Measurements from ENCODE around the gene UBASH3A. TPM values are rescaled to one million over a fixed set of nuclear protein-coding genes. Genes with fewer than 3 reads are reported as not detected.

UBASH3A gene
- total and polyA plus RNA-seq, 2 donors (not counting 1 experiment from before 2014, with no cell fraction given) = 0.12 to 0.33 TPM

GRCh38 chr21:42358937-42359336 is 44.8 kb upstream of the UBASH3A start:
- Histone ChIP-seq H3K79me2 (ENCODE audit: control insufficient read depth, insufficient read depth, low read length) (no peaks in the 10 kb centered on the region), H4K20me1 (ENCODE audit: control insufficient read depth, insufficient read depth, low read length, poor library complexity, severe bottlenecking) (no peaks in the 10 kb centered on the region), H3K27ac (ENCODE audit: low read length in 2 of 2) (no peak overlapping the region), H3K36me3 (replicated peaks in 1 of 2; ENCODE audit: control extremely low read depth in 1 of 2, control insufficient read depth in 1 of 2, extremely low read depth in 1 of 2, insufficient read depth in 2 of 2, low read length in 1 of 2) (no peaks in the 10 kb centered on the region), H3K9ac (ENCODE audit: low read length) (no peak overlapping the region), H3K4me2 (replicated peaks; ENCODE audit: low read depth, low read length, poor library complexity, severe bottlenecking) (no peak overlapping the region), H3K27me3 (replicated peaks in 1 of 4; ENCODE audit: control extremely low read depth in 1 of 4, control insufficient read depth in 3 of 4, insufficient read depth in 4 of 4, low read length in 3 of 4) (peaks cover 0 to 17% (median 4%) of the 10 kb centered on the region in 4 experiments), H3K9me3 (ENCODE audit: control extremely low read depth in 1 of 3, control insufficient read depth in 2 of 3, insufficient read depth in 1 of 3, low read length in 2 of 3) (peaks cover 10 to 26% (median 16%) of the 10 kb centered on the region in 3 donors), H3K4me3 (ENCODE audit: control extremely low read depth in 1 of 5, extremely low read depth in 1 of 5, insufficient read depth in 1 of 5, low read depth in 2 of 5, low read length in 4 of 5) (no peak overlapping the region), H3K4me1 (ENCODE audit: control insufficient read depth in 2 of 2, insufficient read depth in 2 of 2, low read length in 2 of 2) (no peaks in the 10 kb centered on the region), H2AFZ (ENCODE audit: insufficient read depth, low read depth, low read length, poor library complexity, severe bottlenecking) (no peak overlapping the region)
- Mint-ChIP-seq H3K27me3 (peaks cover 37% of the 10 kb centered on the region), H3K4me1 (no peaks in the 10 kb centered on the region), H3K27ac (no peak overlapping the region), H3K4me3 (no peak overlapping the region), H3K9me3 (ENCODE audit: insufficient read depth) (peaks cover 10% of the 10 kb centered on the region)
- intact Hi-C loops (cut with micrococcal nuclease) = no loop called here
- ChIA-PET POLR2A (no interaction called here), CTCF (no interaction called here)
- DNase-seq = no peak
- no peak for ATAC-seq (ENCODE audit: low read depth)
- TF ChIP-seq, protein P1, sequence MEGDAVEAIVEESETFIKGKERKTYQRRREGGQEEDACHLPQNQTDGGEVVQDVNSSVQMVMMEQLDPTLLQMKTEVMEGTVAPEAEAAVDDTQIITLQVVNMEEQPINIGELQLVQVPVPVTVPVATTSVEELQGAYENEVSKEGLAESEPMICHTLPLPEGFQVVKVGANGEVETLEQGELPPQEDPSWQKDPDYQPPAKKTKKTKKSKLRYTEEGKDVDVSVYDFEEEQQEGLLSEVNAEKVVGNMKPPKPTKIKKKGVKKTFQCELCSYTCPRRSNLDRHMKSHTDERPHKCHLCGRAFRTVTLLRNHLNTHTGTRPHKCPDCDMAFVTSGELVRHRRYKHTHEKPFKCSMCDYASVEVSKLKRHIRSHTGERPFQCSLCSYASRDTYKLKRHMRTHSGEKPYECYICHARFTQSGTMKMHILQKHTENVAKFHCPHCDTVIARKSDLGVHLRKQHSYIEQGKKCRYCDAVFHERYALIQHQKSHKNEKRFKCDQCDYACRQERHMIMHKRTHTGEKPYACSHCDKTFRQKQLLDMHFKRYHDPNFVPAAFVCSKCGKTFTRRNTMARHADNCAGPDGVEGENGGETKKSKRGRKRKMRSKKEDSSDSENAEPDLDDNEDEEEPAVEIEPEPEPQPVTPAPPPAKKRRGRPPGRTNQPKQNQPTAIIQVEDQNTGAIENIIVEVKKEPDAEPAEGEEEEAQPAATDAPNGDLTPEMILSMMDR (IDR thresholded peaks at IDR 0.05) = no peak
- TF ChIP-seq EZH2 (IDR thresholded peaks at IDR 0.05; ENCODE audit: borderline replicate concordance, insufficient read depth, low read depth, low read length, poor library complexity, severe bottlenecking) = no peak
- 93% methylated on average over 11 of the region's 13 CpGs for WGBS (ENCODE audit: insufficient coverage)

DNA sequence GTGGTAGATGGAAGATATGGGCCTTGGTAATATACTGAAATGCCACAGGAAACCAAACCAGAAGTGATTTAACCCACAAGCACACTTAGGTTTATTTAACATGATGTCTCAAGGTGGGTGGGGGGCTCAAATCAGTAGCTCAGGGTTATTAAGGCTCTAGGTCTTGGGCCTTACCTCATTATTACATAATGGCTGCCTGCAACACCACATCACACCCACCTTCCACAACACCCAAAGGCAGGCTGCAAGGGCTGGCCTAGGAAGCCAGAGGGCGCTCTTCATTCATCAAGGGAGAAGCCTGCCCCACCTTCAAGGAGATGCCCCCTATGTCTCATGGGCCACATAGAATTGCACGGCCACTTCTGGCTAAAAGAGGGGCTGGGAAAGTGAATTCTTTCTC is 43.4 kb upstream of the UBASH3A start:
- WGBS (ENCODE audit: insufficient coverage) = 100% methylated on average over 1 of the region's 2 CpGs
- Histone ChIP-seq H3K4me3 (ENCODE audit: control extremely low read depth in 1 of 5, extremely low read depth in 1 of 5, insufficient read depth in 1 of 5, low read depth in 2 of 5, low read length in 4 of 5) (no peak overlapping the region), H3K9me3 (ENCODE audit: control extremely low read depth in 1 of 3, control insufficient read depth in 2 of 3, insufficient read depth in 1 of 3, low read length in 2 of 3) (peaks cover 2 to 26% (median 9%) of the 10 kb centered on the region in 3 donors), H3K27ac (ENCODE audit: low read length in 2 of 2) (no peak overlapping the region), H3K36me3 (replicated peaks in 1 of 2; ENCODE audit: control extremely low read depth in 1 of 2, control insufficient read depth in 1 of 2, extremely low read depth in 1 of 2, insufficient read depth in 2 of 2, low read length in 1 of 2) (no peaks in the 10 kb centered on the region), H2AFZ (ENCODE audit: insufficient read depth, low read depth, low read length, poor library complexity, severe bottlenecking) (no peak overlapping the region), H3K4me1 (ENCODE audit: control insufficient read depth in 2 of 2, insufficient read depth in 2 of 2, low read length in 2 of 2) (no peaks in the 10 kb centered on the region), H3K27me3 (replicated peaks in 1 of 4; ENCODE audit: control extremely low read depth in 1 of 4, control insufficient read depth in 3 of 4, insufficient read depth in 4 of 4, low read length in 3 of 4) (peaks cover 0 to 17% (median 4%) of the 10 kb centered on the region in 4 experiments), H3K4me2 (replicated peaks; ENCODE audit: low read depth, low read length, poor library complexity, severe bottlenecking) (no peak overlapping the region), H4K20me1 (ENCODE audit: control insufficient read depth, insufficient read depth, low read length, poor library complexity, severe bottlenecking) (no peaks in the 10 kb centered on the region), H3K9ac (ENCODE audit: low read length) (no peak overlapping the region), H3K79me2 (ENCODE audit: control insufficient read depth, insufficient read depth, low read length) (no peaks in the 10 kb centered on the region)
- intact Hi-C loops (cut with micrococcal nuclease) = no loop called here
- DNase-seq (no peak), ATAC-seq (ENCODE audit: low read depth) (no peak)
- H3K4me3 Mint-ChIP-seq = no peak overlapping the region
- H3K9me3 Mint-ChIP-seq (ENCODE audit: insufficient read depth) = peaks cover 4% of the 10 kb centered on the region
- no peaks in the 10 kb centered on the region for H3K4me1 Mint-ChIP-seq
- CTCF ChIA-PET = interaction anchor here (1.8 kb wide), 1 partner anchor 176 kb away, joined by 11 read pairs; no protein-coding TSS in a partner anchor
- no peak for TF ChIP-seq EZH2 (IDR thresholded peaks at IDR 0.05; ENCODE audit: borderline replicate concordance, insufficient read depth, low read depth, low read length, poor library complexity, severe bottlenecking)
- TF ChIP-seq, protein P1 (IDR thresholded peaks at IDR 0.05) = no peak
- H3K27me3 Mint-ChIP-seq = peaks cover 43% of the 10 kb centered on the region
- H3K27ac Mint-ChIP-seq = no peak overlapping the region
- POLR2A ChIA-PET = no interaction called here

Measured in B cell (primary cell).